HG03045 (cell line): ENCODE results near the gene LPCAT2.
A peak's percentile ranks its signal among the peaks of the same experiment; 100 is the strongest.

ENCODE experiments used
- ATAC-seq: cut with Tn5 transposase; IDR thresholded peaks from one replicate; pipeline ENCODE4 v1.9.1; 2021; ENCODE audit warnings: mild to moderate bottlenecking, moderate library complexity; ENCODE audit not compliant: unreplicated experiment

LPCAT2 gene

GRCh38 chr16:55508941-55509931 is at the start of gene LPCAT2:
Gene LPCAT2, plus strand, starts transcription at chr16:55509072. Its CDS starts 110 bp downstream, at chr16:55509182.
- no peak for ATAC-seq

GRCh38 chr16:55462241-55462640 is 46.6 kb upstream of the LPCAT2 start:
- no peak for ATAC-seq

- ATAC-seq: no peak
Observed at GRCh38 chr16:55464375-55464774, 44.5 kb upstream of the LPCAT2 start.

GRCh38 chr16:55465077-55465896 is 43.6 kb upstream of the LPCAT2 start:
- ATAC-seq: peak; percentile 90

- no peak for ATAC-seq
Observed at GRCh38 chr16:55466209-55466608, 42.7 kb upstream of the LPCAT2 start.

GRCh38 chr16:55467898-55468297 is 41.0 kb upstream of the LPCAT2 start:
- no peak for ATAC-seq

GRCh38 chr16:55468352-55468990 is 40.4 kb upstream of the LPCAT2 start:
- ATAC-seq: no peak

GRCh38 chr16:55469821-55470532 is 38.9 kb upstream of the LPCAT2 start:
- no peak for ATAC-seq

- ATAC-seq: no peak
Observed at GRCh38 chr16:55470533-55471371, 38.1 kb upstream of the LPCAT2 start.

GRCh38 chr16:55471448-55472097 is 37.3 kb upstream of the LPCAT2 start:
- ATAC-seq: no peak

GRCh38 chr16:55473587-55473986 is 35.3 kb upstream of the LPCAT2 start:
- ATAC-seq: no peak

- no peak for ATAC-seq
Observed at GRCh38 chr16:55474821-55475220, 34.1 kb upstream of the LPCAT2 start.

- no peak for ATAC-seq
Observed at GRCh38 chr16:55475919-55476318, 33.0 kb upstream of the LPCAT2 start.

GRCh38 chr16:55476625-55477533 is 32.0 kb upstream of the LPCAT2 start:
- ATAC-seq: no peak

GRCh38 chr16:55477736-55478135 is 31.1 kb upstream of the LPCAT2 start:
- ATAC-seq: no peak

- no peak for ATAC-seq
Observed at GRCh38 chr16:55478827-55479429, 29.9 kb upstream of the LPCAT2 start, which contains the start of gene MMP2. Gene MMP2, plus strand, starts transcription at chr16:55479198. Its CDS starts 282 bp downstream, at chr16:55479480.

GRCh38 chr16:55479430-55480140 is 29.3 kb upstream of the LPCAT2 start:
- no peak for ATAC-seq
